ENCODE data around the gene SLC4A5.

SLC4A5 gene

DNA sequence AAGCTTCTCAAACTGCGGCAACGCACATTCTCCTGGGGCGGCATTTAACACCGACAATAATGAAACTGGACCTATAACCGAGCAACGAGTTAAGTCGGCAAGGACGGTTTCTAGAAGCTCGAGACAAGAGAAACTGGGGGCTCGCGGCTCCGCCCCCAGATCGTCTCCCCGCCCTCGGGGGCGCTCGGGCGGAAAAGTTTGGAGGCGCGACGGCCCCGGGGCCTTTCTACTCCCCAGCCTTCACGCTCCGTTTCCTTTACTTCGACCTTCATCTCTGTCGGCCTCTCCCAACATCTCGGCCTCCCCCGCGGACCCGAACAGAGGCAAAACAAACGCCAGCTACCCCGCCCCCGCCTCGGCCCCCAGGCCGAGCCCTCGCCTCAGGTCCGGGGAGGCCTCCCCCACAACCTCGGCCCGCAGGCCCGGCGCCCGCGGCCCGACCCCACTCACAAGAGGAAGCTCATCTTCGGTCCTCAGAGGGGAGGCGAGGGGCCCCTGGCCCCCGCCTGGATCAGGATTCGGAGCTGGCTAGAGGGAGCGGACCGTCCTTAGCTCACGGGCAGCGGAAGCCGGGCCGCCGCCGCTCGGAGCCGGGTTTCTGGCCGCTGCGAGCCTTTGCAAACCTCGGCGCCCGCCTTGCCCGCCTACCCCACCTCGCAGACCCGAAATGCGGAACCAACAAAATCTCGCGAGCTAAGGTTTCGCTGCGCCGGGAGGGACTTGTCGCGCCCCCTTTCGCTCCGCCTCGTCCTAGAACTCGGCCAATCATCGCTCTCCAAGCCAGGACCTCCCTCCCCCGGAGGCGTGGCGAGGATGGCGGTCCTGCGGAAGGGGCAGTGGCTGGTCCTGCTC, 164.8 kb downstream of the SLC4A5 start, which contains the start of gene MOB1A:
MOB1A (minus strand) TSS at position 669 of the 852 bp plus-strand sequence; CDS start at position 464, 205 bp downstream.
- peaks cover 11% of the 10 kb centered on the region for H3K9me3 ChIP-seq
- peaks cover 9% of the 10 kb centered on the region for H3K36me3 ChIP-seq (replicated peaks)
- H3K4me3 ChIP-seq, result peak within 1 kb of the TSS; percentile 97
- in situ Hi-C loops (cut with MboI; ENCODE audit: low sequenced_read_pairs), result no loop called here
- peak; percentile 98 to 99 for DNase-seq (ENCODE audit: low spot score in 2 of 2)
- no peaks in the 10 kb centered on the region for H3K27me3 ChIP-seq (ENCODE audit: low read depth)
- peaks cover 12% of the 10 kb centered on the region; the same call in 1 of the 2 replicates for H3K4me1 ChIP-seq

DNA sequence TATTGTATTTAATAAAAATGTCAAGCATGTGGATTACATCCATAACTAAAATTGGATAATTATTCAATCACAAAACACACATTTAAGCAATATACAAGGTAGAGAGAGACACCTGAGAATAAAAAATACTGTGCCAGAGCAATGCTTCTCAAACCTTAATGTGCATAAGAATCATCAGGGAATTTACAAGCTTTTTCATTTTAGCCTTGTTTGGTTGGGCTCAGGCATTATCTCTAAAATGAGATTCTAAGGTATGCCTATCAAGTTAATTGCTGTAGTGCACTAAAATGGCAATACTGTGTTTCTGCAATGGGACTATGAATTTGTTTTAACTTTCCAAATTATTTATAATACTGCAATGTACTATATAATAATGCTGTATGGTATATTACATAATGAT, 165.5 kb downstream of the SLC4A5 start:
- Histone ChIP-seq H3K4me1 (peaks cover 12% of the 10 kb centered on the region; the same call in 1 of the 2 replicates), H3K9me3 (peaks cover 11% of the 10 kb centered on the region)
- in situ Hi-C loops (cut with MboI; ENCODE audit: low sequenced_read_pairs), result no loop called here

DNA sequence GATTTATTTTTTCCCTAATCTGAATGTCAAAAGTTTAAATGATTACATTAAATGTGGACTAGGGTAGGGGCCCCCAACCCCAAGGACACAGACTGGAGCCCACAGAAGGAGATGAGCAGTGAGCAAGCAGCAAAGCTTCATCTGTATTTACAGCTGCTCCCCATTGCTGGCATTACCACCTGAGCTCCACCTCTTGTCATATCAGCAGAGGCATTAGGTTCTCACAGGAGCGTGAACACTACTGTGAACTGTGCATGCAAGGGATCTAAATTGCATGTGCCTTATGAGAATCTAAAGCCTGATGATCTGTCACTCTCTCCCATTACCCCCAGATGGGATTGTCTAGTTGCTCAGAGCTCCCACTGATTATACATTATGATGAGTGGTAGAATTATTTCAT, 168.3 kb downstream of the SLC4A5 start:
- peaks cover 36% of the 10 kb centered on the region for H3K36me3 ChIP-seq (replicated peaks)
- peaks cover 11% of the 10 kb centered on the region for H3K9me3 ChIP-seq
- no peak overlapping the region for H3K4me3 ChIP-seq
- 0 out of 2 replicates have a peak, but pooled peaks cover 10% of the 10 kb centered on the region for H3K4me1 ChIP-seq
- in situ Hi-C loops (cut with MboI; ENCODE audit: low sequenced_read_pairs), result no loop called here
- DNase-seq (ENCODE audit: low spot score in 2 of 2), result no peak
- no peaks in the 10 kb centered on the region for H3K27me3 ChIP-seq (ENCODE audit: low read depth)

More for the DNA sequence above, 165.5 kb downstream of the SLC4A5 start:
- peak in 1 of 2 experiments; percentile 46 for DNase-seq (ENCODE audit: low spot score in 2 of 2)
- H3K27me3 ChIP-seq (ENCODE audit: low read depth), result no peaks in the 10 kb centered on the region
- H3K36me3 ChIP-seq (replicated peaks), result peaks cover 9% of the 10 kb centered on the region
- peak overlapping the region; percentile 97 for H3K4me3 ChIP-seq

- in situ Hi-C loops (cut with MboI; ENCODE audit: low sequenced_read_pairs), result no loop called here
- no peak overlapping the region for H3K4me3 ChIP-seq
- no peak for DNase-seq (ENCODE audit: low spot score in 2 of 2)
- peaks cover 87% of the 10 kb centered on the region for H3K36me3 ChIP-seq (replicated peaks)
- H3K4me1 ChIP-seq, result no peaks in the 10 kb centered on the region
- H3K9me3 ChIP-seq, result no peaks in the 10 kb centered on the region
- no peaks in the 10 kb centered on the region for H3K27me3 ChIP-seq (ENCODE audit: low read depth)
Measured at GRCh38 chr2:74168739-74169138, 174.5 kb downstream of the SLC4A5 start.

All from HAP-1 (cell line).